Measurements from ENCODE around the gene NR1H3. TPM values are rescaled to one million over a fixed set of nuclear protein-coding genes. Genes with fewer than 3 reads are reported as not detected.
A peak's percentile ranks its signal among the peaks of the same experiment; 100 is the strongest.

The NR1H3 gene
- total and polyA plus RNA-seq, 2 donors (not counting 1 experiment from before 2014, with no cell fraction given): 21.3 to 56.3 TPM

DNA sequence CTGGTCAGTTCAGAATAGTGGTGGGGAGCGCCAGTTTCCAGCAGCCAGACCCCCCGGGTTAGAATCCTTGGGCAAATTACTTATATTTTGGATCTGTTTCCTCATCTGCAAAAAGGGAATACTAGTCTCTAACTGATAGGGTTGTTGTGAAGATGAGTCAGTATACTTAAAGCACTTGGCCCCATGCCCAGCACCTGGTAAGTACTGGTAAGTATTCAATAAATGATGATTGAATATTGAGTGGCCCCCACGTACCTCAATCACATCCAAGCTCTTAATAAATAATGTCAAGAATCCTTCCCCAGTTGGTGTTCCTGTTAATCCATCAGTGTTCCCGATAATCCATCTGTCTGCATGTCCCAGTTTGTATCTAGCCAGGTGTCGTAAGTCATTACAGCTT, 21.3 kb upstream of the NR1H3 start:
- Histone ChIP-seq H3K27me3 (ENCODE audit: control insufficient read depth, insufficient read depth, low read length) (no peaks in the 10 kb centered on the region), H3K4me2 (ENCODE audit: extremely low read depth, insufficient read depth, low read length) (no peak overlapping the region), H3K9me3 (ENCODE audit: control insufficient read depth, insufficient read depth, low read depth, low read length) (no peaks in the 10 kb centered on the region), H3K27ac (ENCODE audit: insufficient read depth, low read length) (no peak overlapping the region), H3K4me3 (replicated peaks in 1 of 4; ENCODE audit: control extremely low read depth in 1 of 4, insufficient read depth in 1 of 4, low read depth in 3 of 4, low read length in 4 of 4) (no peak overlapping the region), H4K20me1 (ENCODE audit: control insufficient read depth, extremely low read depth, insufficient read depth, low read length) (no peaks in the 10 kb centered on the region), H3K9ac (ENCODE audit: insufficient read depth, low read length) (no peak overlapping the region), H2AFZ (ENCODE audit: low read length) (no peak overlapping the region), H3K79me2 (ENCODE audit: control insufficient read depth, insufficient read depth, low read length) (no peaks in the 10 kb centered on the region), H3K4me1 (ENCODE audit: control insufficient read depth, extremely low read depth, insufficient read depth, low read length) (peaks cover 9% of the 10 kb centered on the region), H3K36me3 (ENCODE audit: control insufficient read depth, insufficient read depth, low read length) (peaks cover 23% of the 10 kb centered on the region)
- DNase-seq (ENCODE audit: low read depth in 2 of 2): peak; percentile 38 to 49
- TF ChIP-seq, protein P1, sequence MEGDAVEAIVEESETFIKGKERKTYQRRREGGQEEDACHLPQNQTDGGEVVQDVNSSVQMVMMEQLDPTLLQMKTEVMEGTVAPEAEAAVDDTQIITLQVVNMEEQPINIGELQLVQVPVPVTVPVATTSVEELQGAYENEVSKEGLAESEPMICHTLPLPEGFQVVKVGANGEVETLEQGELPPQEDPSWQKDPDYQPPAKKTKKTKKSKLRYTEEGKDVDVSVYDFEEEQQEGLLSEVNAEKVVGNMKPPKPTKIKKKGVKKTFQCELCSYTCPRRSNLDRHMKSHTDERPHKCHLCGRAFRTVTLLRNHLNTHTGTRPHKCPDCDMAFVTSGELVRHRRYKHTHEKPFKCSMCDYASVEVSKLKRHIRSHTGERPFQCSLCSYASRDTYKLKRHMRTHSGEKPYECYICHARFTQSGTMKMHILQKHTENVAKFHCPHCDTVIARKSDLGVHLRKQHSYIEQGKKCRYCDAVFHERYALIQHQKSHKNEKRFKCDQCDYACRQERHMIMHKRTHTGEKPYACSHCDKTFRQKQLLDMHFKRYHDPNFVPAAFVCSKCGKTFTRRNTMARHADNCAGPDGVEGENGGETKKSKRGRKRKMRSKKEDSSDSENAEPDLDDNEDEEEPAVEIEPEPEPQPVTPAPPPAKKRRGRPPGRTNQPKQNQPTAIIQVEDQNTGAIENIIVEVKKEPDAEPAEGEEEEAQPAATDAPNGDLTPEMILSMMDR (conservative IDR thresholded peaks at IDR 0.05 in 1 of 2, IDR thresholded peaks at IDR 0.05 in 1 of 2; ENCODE audit: low read depth in 1 of 2, low read length in 2 of 2): no peak
- no peak for TF ChIP-seq EZH2 (IDR thresholded peaks at IDR 0.05; ENCODE audit: low read length, missing control alignments)

DNA sequence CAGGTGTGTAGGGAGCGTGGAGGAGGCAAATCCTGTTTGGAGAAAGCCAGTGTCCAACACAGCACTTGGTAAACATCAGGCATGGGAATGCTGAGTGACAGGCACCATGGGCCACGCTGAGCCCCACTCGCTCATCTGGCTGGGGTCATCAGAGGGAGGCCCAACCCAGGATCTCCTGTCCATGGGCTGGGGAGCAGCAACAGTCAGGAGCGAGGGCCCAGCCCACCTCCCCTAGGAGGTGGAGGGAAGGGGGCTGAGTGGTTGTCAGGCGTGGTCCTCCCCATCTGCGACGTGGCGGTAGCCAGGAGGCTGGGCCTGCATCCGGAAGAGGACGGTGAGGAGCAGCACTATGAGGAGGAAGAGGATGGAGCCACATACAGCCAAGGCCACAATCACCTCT, 17.9 kb upstream of the NR1H3 start:
- H3K79me2 ChIP-seq (ENCODE audit: control insufficient read depth, insufficient read depth, low read length): no peaks in the 10 kb centered on the region
- no peak overlapping the region for H3K9ac ChIP-seq (ENCODE audit: insufficient read depth, low read length)
- H3K4me1 ChIP-seq (ENCODE audit: control insufficient read depth, extremely low read depth, insufficient read depth, low read length): peaks cover 4% of the 10 kb centered on the region
- peaks cover 30% of the 10 kb centered on the region for H3K36me3 ChIP-seq (ENCODE audit: control insufficient read depth, insufficient read depth, low read length)
- DNase-seq (ENCODE audit: low read depth in 2 of 2): no peak
- H3K27ac ChIP-seq (ENCODE audit: insufficient read depth, low read length): no peak overlapping the region
- H2AFZ ChIP-seq (ENCODE audit: low read length): no peak overlapping the region
- H4K20me1 ChIP-seq (ENCODE audit: control insufficient read depth, extremely low read depth, insufficient read depth, low read length): no peaks in the 10 kb centered on the region
- H3K27me3 ChIP-seq (ENCODE audit: control insufficient read depth, insufficient read depth, low read length): no peaks in the 10 kb centered on the region
- no peak overlapping the region for H3K4me2 ChIP-seq (ENCODE audit: extremely low read depth, insufficient read depth, low read length)
- no peak overlapping the region for H3K4me3 ChIP-seq (replicated peaks in 1 of 4; ENCODE audit: control extremely low read depth in 1 of 4, insufficient read depth in 1 of 4, low read depth in 3 of 4, low read length in 4 of 4)
- no peaks in the 10 kb centered on the region for H3K9me3 ChIP-seq (ENCODE audit: control insufficient read depth, insufficient read depth, low read depth, low read length)
- no peak for TF ChIP-seq EZH2 (IDR thresholded peaks at IDR 0.05; ENCODE audit: low read length, missing control alignments)
- TF ChIP-seq, protein P1 (conservative IDR thresholded peaks at IDR 0.05 in 1 of 2, IDR thresholded peaks at IDR 0.05 in 1 of 2; ENCODE audit: low read depth in 1 of 2, low read length in 2 of 2): no peak

GRCh38 chr11:47241841-47242301, 15.9 kb upstream of the NR1H3 start:
- peak in 1 of 2 donors; percentile 31 for DNase-seq (ENCODE audit: low read depth in 2 of 2)
- no peaks in the 10 kb centered on the region for H3K79me2 ChIP-seq (ENCODE audit: control insufficient read depth, insufficient read depth, low read length)
- no peaks in the 10 kb centered on the region for H3K27me3 ChIP-seq (ENCODE audit: control insufficient read depth, insufficient read depth, low read length)
- no peaks in the 10 kb centered on the region for H4K20me1 ChIP-seq (ENCODE audit: control insufficient read depth, extremely low read depth, insufficient read depth, low read length)
- no peak overlapping the region for H3K4me3 ChIP-seq (replicated peaks in 1 of 4; ENCODE audit: control extremely low read depth in 1 of 4, insufficient read depth in 1 of 4, low read depth in 3 of 4, low read length in 4 of 4)
- H3K27ac ChIP-seq (ENCODE audit: insufficient read depth, low read length): no peak overlapping the region
- H2AFZ ChIP-seq (ENCODE audit: low read length): no peak overlapping the region
- peaks cover 38% of the 10 kb centered on the region for H3K36me3 ChIP-seq (ENCODE audit: control insufficient read depth, insufficient read depth, low read length)
- TF ChIP-seq, protein P1 (conservative IDR thresholded peaks at IDR 0.05 in 1 of 2, IDR thresholded peaks at IDR 0.05 in 1 of 2; ENCODE audit: low read depth in 1 of 2, low read length in 2 of 2): no peak
- TF ChIP-seq EZH2 (IDR thresholded peaks at IDR 0.05; ENCODE audit: low read length, missing control alignments): no peak
- H3K9ac ChIP-seq (ENCODE audit: insufficient read depth, low read length): no peak overlapping the region
- H3K9me3 ChIP-seq (ENCODE audit: control insufficient read depth, insufficient read depth, low read depth, low read length): no peaks in the 10 kb centered on the region
- no peak overlapping the region for H3K4me2 ChIP-seq (ENCODE audit: extremely low read depth, insufficient read depth, low read length)
- H3K4me1 ChIP-seq (ENCODE audit: control insufficient read depth, extremely low read depth, insufficient read depth, low read length): peaks cover 2% of the 10 kb centered on the region

Measured in fibroblast of lung (primary cell).